ENCODE data around the gene ATP6V1G2. TPM values are rescaled to one million over a fixed set of nuclear protein-coding genes. Genes with fewer than 3 reads are reported as not detected.

Gene ATP6V1G2
- total and polyA plus RNA-seq, 2 of the 8 experiments (the other 6 are each of a cell fraction or from before 2014, with no cell fraction given), result 3.0 to 5.7 TPM

DNA sequence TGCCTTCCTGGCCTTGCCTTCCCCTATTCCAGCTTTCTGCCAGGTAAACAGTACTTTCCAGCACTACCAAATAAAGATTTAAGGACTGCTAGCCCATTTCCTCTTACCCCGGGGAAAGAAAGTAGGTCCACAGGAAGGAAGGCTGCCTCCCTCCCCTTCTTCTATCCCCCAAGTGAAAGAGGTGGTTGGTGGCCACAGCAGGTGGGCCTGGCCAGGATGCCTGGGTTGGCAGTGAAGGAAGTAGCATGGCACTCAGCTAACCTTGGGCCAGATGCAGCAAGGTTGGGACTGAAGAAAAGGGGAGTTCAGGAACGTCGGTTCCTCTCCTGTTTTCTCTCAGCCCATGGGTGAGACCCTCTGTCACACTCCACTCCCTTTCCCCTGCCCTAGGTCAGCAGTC is 9.9 kb upstream of the ATP6V1G2 start (continued):
- TF ChIP-seq CHD7 (IDR thresholded peaks at IDR 0.05; ENCODE audit: insufficient replicate concordance, low read length), result no peak
- TF ChIP-seq ATF2 (IDR thresholded peaks at IDR 0.05; ENCODE audit: low read length), result no peak
- TF ChIP-seq POLR2A (IDR thresholded peaks at IDR 0.05; ENCODE audit: control extremely low read depth in 1 of 2, low read depth in 2 of 2, low read length in 2 of 2), result no peak
- TF ChIP-seq BACH1 (IDR thresholded peaks at IDR 0.05; ENCODE audit: low read length), result no peak
- TF ChIP-seq CTBP2 (IDR thresholded peaks at IDR 0.05; ENCODE audit: borderline replicate concordance, insufficient read depth, insufficient read length, low read length), result no peak
- no peak for TF ChIP-seq BCL11A (IDR thresholded peaks at IDR 0.05; ENCODE audit: low read depth in 2 of 2, low read length in 2 of 2)
- TF ChIP-seq PHF8 (conservative IDR thresholded peaks at IDR 0.05; ENCODE audit: low read depth, low read length), result no peak
- TF ChIP-seq TAF7 (optimal IDR thresholded peaks at IDR 0.05; ENCODE audit: borderline replicate concordance, low read depth, low read length), result no peak

All from H1 (cell line).